ENCODE results near the gene SART3. TPM values are rescaled to one million over a fixed set of nuclear protein-coding genes. Genes with fewer than 3 reads are reported as not detected.

Gene SART3
- polyA plus RNA-seq, 1 of the 3 experiments (the other 2 are of a cell fraction) = 28.9 TPM

GRCh38 chr12:108514973-108515814 lies 45.8 kb downstream of the SART3 start, which contains the start of gene FICD (continued):
- TF ChIP-seq USF2 (IDR thresholded peaks at IDR 0.05; ENCODE audit: borderline replicate concordance, low read depth, low read length) (no peak), TAF1 (IDR thresholded peaks at IDR 0.05; ENCODE audit: borderline replicate concordance, low read depth, low read length) (peak; percentile 30; the same call in 1 of the 2 replicates), MXI1 (IDR thresholded peaks at IDR 0.05; ENCODE audit: low read depth, low read length) (peak; percentile 61; the same call in 1 of the 2 replicates), GABPA (IDR thresholded peaks at IDR 0.05; ENCODE audit: low read depth) (peak; percentile 83)

- TF ChIP-seq TAF1 (IDR thresholded peaks at IDR 0.05; ENCODE audit: borderline replicate concordance, low read depth, low read length) = no peak
- TF ChIP-seq MXI1 (IDR thresholded peaks at IDR 0.05; ENCODE audit: low read depth, low read length) = no peak
- TF ChIP-seq MEF2A (IDR thresholded peaks at IDR 0.05; ENCODE audit: borderline replicate concordance, low read depth) = no peak
- no peak for TF ChIP-seq FOXM1 (IDR thresholded peaks at IDR 0.05; ENCODE audit: low read depth)
- no peak for TF ChIP-seq USF2 (IDR thresholded peaks at IDR 0.05; ENCODE audit: borderline replicate concordance, low read depth, low read length)
- no peak for TF ChIP-seq EZH2phosphoT487 (IDR thresholded peaks at IDR 0.05; ENCODE audit: borderline replicate concordance, low read depth)
- TF ChIP-seq, protein P1, sequence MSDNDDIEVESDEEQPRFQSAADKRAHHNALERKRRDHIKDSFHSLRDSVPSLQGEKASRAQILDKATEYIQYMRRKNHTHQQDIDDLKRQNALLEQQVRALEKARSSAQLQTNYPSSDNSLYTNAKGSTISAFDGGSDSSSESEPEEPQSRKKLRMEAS (IDR thresholded peaks at IDR 0.05; ENCODE audit: low read depth) = no peak
- TF ChIP-seq GATA2 (CRISPR knock-in tag; IDR thresholded peaks at IDR 0.05) = no peak
- TF ChIP-seq ELF1 (IDR thresholded peaks at IDR 0.05) = no peak
- TF ChIP-seq CHD2 (IDR thresholded peaks at IDR 0.05; ENCODE audit: low read length, partially characterized antibody) = no peak
- TF ChIP-seq TCF12 (IDR thresholded peaks at IDR 0.05) = no peak
- no peak for TF ChIP-seq EP300 (IDR thresholded peaks at IDR 0.05; ENCODE audit: borderline replicate concordance in 1 of 2, low read depth in 1 of 2, low read length in 1 of 2)
- TF ChIP-seq RFX5 (IDR thresholded peaks at IDR 0.05; ENCODE audit: low read length) = no peak
- CTCF ChIA-PET = interaction anchor here (0.9 to 7.4 kb wide), 5 partner anchors 17 to 533 kb away, joined by 3 to 106 read pairs (median 33); no protein-coding TSS in a partner anchor
- no peak for DNase-seq
- Histone ChIP-seq H3K9me2 (no peaks in the 10 kb centered on the region), H3K4me1 (ENCODE audit: control insufficient read depth in 1 of 2, insufficient read depth in 2 of 2, low read depth in 1 of 2, low read length in 1 of 2) (peaks cover 5 to 17% of the 10 kb centered on the region in 2 experiments; a peak in 1 of 4 replicates), H3K9ac (no peak overlapping the region), H3K4me3 (ENCODE audit: low read depth in 2 of 2, low read length in 1 of 2) (peak overlapping the region; percentile 68 to 92), H3K4me2 (peak overlapping the region; percentile 96), H3K9me3 (no peaks in the 10 kb centered on the region), H3F3A (replicated peaks; ENCODE audit: insufficient read depth) (peaks cover 2% of the 10 kb centered on the region), H3K27me3 (ENCODE audit: insufficient read depth) (no peaks in the 10 kb centered on the region), H3K27ac (ENCODE audit: low read depth in 2 of 2, low read length in 1 of 2) (peak overlapping the region in 1 of 2 experiments; percentile 41; a peak in 1 of 4 replicates), H4K20me1 (ENCODE audit: insufficient read depth) (no peaks in the 10 kb centered on the region), H3K36me3 (replicated peaks in 1 of 2; ENCODE audit: control insufficient read depth in 1 of 2, insufficient read depth in 2 of 2, low read length in 1 of 2) (peaks cover 4 to 23% of the 10 kb centered on the region in 2 experiments), H3K79me2 (ENCODE audit: insufficient read depth) (peaks cover 15% of the 10 kb centered on the region), H2AFZ (ENCODE audit: low read depth) (peak overlapping the region; percentile 93)
- 21% methylated on average over 17 of the region's 19 CpGs for WGBS (ENCODE audit: low lambda C conversion rate)
- POLR2A ChIA-PET = no interaction called here
Measured at GRCh38 chr12:108514468-108514972, 46.5 kb downstream of the SART3 start.
